HG03342 (cell line): ENCODE data around the gene UBE2Q1.

Experiments
- ATAC-seq: cut with Tn5 transposase; IDR thresholded peaks from one replicate; pipeline ENCODE4 v1.9.1; 2021; ENCODE audit warnings: mild to moderate bottlenecking, moderate library complexity; ENCODE audit not compliant: unreplicated experiment

UBE2Q1 gene

DNA sequence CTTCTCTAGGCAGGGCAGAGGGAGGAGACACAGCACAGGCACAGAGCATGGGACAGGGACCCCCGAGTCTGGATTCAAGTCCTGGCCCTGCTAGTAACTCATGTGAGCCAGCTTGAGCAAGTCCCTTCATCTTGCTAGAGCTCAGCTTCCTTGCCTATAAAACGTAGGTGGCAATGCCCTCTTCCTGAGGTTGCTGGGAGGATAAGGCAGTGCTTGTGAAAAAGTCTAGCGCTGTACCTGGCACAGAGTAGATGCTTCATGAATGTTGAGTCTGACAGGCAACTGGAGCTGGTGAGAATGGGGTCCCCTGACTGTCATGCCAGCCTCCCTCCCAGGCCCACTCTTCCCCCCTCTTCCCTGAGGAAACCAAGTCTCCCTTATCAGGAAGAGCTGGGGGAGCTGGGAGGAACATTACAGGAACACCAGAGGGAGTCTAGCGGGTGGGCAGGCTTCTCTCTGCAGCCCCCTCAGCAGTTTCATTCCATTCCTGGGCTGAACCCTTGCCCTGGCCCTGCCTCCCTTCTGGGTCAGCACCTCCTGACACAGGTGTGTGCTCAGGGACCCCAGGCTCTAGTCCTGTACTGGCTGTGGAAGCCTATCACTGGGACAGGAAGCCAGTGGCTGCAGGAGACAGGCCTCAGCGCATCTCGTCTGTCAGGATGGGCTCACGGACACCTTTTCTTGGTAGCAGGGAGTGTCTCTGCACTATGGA is 19.0 kb upstream of the UBE2Q1 start:
- ATAC-seq, result no peak

DNA sequence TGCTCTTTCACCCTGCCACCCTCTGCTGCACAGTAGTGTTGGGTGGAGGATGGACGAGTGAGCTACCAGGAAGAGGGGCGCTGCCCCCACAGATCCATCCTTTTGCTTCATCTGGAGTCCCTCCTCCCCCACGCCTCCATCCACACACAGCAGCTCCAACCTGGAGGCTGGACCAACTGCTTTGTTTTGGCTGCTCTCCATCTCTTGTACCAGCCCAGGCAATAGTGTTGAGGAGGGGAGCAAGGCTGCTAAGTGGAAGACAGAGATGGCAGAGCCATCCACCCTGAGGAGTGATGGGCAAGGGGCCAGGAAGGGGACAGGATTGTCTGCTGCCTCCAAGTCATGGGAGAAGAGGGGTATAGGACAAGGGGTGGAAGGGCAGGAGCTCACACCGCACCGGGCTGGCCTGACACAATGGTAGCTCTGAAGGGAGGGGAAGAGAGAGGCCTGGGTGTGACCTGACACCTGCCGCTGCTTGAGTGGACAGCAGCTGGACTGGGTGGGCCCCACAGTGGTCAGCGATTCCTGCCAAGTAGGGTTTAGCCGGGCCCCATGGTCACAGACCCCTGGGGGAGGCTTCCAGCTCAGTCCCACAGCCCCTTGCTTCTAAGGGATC is 17.6 kb upstream of the UBE2Q1 start:
- ATAC-seq, result no peak

DNA sequence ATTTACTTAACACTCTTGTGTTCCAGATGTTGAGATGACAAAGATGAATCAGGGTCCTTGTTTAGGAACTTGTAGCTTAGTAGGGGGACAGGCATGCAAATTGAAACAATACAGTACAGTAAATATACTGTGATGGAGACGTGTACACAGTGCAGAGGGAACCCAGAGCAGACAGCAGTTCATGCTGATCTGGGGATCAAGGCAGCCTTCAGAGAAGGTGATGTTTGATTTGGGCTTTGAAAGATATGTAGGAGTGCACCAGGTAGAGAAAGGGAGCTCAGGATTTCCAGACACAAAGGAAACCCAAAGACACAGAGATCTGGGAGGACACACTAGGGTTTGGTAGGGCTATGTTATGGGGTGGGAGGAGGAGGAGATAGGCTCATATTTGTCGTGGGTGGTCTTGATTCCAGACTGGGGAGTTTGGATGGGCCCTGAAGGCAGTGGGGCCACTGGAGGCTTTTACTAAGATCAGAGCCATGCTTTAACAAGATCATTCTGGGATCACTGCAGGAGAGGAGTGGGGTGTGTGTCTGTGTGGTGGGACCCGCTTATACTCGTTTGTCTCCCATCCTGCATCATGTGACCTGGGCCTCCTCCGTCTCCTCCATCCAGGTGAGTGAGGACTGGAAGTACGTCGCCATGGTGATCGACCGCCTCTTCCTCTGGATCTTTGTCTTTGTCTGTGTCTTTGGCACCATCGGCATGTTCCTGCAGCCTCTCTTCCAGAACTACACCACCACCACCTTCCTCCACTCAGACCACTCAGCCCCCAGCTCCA is 16.9 kb upstream of the UBE2Q1 start:
- ATAC-seq, result no peak

DNA sequence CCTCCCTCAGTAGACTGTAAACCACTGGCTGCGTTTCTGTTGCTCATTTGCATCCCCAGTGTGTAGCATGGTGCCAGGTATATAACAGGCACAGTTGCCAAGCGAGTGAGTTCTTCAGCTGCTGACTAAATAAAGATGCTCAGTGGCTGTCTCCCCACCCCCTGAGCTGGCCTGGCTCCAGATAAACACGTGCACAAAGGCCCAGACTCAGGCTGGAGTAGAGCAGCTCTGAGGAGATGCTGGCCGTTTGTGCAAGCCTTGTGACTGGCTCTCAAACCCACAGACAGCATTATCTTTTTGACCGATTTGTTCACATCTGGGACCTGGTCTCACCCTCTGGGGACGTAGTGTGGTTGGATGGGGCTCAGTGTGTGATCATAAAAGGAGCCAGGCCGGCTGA is 16.3 kb upstream of the UBE2Q1 start:
- no peak for ATAC-seq

DNA sequence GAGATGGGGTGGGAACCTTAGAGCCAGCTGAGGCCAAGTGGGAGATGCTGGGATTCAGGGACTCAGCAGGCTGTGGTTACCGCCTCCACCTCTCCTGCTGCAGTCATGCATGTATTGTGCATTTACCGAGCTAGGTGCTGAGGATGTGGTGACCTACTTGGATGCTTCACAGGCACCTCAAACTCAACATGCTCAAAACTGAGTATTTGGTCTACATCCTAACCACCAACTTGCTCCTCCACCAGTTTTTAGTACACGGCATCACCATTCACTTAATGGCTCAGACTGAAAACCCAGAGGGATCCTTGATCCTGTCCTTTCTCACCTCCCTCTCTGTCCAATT is 14.7 kb upstream of the UBE2Q1 start:
- no peak for ATAC-seq

DNA sequence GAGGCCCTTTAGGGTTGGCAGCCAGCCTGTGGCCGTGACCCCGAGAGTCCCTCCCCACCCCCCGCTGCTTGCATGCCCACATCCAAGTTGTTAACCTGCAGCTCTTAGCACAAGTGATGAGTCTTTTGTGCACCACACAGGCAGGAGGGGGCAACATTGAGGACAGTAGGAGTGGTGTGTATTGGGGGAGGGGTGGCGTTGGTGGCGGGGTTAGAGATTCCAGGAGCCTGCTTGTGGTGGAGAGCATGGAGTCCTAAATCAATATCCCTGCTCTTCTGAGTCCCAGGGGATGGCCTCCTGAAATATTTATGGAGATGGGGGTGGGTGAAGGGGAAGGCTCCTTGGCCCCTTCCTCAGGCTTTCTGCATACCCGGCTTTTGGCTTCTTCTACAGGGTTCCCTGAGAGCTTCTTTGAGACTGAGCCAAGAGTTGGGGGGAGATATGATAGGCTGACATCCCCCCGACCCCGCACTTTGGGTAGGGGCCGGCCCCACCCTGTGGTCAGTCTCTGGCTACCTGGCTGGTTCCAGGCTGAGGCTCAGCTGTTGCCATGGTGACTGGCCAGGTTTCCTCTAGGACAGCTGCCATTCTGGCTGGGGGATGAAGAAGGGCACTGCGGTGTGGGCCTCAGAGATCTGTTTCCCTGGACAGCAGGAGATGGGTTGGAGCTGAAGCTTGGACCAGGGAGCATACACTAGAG is 14.2 kb upstream of the UBE2Q1 start:
- ATAC-seq, result no peak

DNA sequence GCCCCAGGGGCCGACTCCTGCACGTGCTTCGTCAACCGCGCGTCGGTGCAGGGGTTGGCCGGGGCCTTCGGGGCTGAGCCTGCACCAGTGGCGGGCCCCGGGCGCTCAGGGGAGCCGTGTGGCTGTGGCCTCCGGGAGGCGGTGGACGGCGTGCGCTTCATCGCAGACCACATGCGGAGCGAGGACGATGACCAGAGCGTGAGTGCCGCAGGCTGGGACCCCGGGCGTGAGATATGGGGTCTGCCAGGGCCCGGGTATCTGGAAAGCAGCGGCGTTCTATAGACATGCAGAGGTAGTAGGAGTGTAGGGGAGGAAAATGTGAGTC is 13.5 kb upstream of the UBE2Q1 start:
- no peak for ATAC-seq

DNA sequence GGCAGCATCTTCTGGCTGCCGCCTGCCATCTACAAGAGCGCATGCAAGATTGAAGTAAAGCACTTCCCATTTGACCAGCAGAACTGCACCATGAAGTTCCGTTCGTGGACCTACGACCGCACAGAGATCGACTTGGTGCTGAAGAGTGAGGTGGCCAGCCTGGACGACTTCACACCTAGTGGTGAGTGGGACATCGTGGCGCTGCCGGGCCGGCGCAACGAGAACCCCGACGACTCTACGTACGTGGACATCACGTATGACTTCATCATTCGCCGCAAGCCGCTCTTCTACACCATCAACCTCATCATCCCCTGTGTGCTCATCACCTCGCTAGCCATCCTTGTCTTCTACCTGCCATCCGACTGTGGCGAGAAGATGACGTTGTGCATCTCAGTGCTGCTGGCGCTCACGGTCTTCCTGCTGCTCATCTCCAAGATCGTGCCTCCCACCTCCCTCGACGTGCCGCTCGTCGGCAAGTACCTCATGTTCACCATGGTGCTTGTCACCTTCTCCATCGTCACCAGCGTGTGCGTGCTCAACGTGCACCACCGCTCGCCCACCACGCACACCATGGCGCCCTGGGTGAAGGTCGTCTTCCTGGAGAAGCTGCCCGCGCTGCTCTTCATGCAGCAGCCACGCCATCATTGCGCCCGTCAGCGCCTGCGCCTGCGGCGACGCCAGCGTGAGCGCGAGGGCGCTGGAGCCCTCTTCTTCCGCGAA is 12.9 kb upstream of the UBE2Q1 start:
- ATAC-seq, result no peak

DNA sequence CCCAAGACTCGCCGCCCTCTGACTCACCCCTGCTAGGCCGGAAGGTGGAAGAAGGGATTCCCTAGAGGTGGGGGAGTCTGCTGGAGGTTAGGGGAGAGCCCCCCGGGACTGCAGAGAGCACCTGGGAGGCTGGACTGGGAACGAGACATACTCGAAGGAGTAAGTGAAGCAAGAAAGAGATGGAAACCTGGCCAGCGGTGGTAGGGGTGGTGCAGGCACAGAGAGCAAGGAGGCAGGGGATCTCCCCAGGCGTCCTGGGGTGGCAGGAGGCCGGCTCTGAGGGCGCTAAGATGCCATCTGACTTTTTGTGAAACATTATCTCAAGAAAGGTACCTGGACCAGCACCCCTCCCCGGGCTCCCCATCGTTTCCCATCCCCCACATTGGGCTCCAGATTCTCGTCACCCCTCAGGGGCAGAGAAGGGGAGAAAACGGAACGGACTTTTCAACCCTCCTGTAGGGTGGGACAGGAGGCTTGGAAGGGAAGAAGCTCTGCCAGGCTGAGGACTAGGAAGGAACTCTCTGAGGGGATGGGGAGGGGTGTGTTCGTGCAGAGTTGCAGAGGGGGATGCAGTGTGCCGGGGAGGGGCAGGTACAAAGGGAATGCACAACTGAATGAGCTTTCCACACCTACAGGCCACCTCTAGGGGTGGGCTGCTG is 9.8 kb upstream of the UBE2Q1 start:
- no peak for ATAC-seq

DNA sequence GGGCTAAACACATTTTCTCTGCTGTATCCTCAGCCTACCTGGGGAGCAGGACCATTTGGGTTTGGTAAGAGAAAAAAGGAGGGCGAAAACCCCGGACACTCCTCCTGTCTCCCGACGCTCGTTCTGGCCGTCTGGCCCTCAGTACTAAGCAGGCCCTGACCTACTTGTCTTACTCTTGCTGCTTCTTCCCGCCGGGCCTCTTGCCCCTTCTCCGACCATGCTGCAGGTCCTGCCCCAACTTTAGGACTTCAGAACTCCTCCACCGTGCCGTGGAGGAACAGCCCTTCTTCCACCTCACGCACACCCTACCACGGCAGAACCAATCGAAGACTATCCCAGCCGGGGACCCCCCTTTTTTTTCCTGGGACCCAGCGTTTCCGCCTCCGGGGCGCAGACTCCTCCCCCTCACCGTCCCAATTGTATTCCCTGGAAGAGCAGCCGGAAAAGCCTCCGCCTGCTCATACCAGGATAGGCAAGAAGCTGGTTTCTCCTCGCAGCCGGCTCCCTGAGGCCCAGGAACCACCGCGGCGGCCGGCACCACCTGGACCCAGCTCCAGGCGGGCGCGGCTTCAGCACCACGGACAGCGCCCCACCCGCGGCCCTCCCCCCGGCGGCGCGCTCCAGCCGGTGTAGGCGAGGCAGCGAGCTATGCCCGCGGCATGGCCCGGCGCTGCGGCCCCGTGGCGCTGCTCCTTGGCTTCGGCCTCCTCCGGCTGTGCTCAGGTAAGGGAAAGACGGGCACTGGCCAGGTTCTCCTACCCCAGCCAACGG is 9.1 kb upstream of the UBE2Q1 start, which contains the start of gene CHRNB2:
Gene CHRNB2, plus strand, starts transcription at position 393 of the 771 bp plus-strand sequence. Its CDS starts 267 bp downstream, at position 660.
- ATAC-seq, result peak; percentile 49

DNA sequence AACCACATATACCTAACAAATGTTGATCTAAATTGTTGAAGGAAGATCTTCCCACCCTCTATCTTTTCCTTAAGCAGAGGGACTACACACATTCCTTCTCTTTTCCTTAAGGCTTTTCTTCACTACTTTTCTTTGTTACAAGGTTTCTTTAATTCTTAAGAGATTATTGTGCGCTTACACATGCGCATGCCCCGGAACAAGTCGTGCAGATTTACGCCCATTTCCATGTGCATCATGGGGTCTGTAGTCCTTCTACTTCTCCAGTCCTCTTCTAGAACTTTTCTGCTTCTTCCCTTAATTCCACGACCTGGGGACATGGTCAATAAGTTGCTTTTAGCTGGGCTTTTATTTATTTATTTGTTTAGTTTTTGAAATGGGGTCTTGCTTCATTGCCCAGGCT is 7.4 kb upstream of the UBE2Q1 start:
- no peak for ATAC-seq

DNA sequence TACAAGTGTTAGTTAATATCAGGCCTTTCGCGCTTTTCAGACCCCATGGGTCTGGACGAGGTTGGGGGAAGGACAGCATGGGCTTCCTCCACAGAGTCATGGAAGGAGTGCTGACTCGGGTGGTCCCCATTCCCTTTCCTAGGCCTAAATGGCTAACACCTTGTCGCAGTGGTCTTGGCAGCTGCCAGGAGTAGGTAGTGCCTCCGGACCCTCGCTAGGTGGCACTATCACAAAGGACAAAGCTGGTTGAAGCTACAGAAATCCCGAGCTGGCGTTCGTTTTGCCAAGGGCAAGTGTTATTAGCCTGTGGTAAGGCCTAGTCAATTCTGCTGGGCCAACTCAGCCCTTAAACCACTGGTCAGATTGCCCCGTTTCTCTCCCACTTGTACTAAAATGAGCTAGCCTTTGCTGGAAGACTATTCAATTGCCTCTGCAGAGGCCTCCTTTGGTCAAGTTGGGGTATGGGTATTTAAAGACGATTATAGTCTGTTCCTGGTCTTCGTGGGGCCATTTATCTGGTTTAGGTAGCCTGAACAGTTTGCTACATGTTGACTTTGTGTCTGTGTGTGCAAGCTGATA is 1.1 kb upstream of the UBE2Q1 start:
- peak; percentile 33 for ATAC-seq

DNA sequence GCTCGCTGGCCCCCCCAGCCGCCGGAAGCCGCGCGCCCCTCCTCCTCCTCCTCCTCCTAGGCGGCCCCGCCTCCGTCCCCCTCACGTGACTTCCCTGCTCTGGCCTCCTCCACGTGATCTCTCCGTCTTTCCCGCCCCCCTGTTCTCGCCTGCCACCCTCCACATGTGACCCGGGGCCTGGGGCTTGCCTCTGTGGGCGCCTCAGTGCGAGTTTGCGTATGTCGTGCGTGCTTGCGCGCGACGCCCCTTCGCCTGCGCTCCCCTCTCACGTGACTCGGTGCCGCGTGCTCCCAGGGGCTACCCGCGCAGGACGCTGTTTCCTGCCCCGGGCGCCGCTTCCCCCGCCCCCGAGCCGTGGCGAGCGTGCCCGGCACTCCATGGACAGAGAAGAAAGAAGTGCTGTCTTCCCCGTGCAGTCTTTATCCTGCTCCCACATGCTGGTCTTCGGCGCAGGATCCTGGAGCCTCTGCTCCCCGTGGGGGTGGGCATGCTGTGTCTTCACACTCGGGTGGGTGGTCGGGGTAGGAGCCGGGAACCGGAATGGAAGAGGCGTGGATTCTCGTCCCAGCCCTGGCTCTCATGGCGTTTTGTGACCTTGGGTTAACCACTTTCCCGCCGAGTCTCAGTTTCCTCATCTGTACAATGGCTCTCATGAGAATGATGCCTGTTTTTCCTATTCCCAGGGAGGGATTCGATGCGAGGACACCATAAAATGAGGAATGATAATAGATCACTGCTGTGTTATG is 431 bp upstream of the UBE2Q1 start:
- ATAC-seq, result peak; percentile 86

DNA sequence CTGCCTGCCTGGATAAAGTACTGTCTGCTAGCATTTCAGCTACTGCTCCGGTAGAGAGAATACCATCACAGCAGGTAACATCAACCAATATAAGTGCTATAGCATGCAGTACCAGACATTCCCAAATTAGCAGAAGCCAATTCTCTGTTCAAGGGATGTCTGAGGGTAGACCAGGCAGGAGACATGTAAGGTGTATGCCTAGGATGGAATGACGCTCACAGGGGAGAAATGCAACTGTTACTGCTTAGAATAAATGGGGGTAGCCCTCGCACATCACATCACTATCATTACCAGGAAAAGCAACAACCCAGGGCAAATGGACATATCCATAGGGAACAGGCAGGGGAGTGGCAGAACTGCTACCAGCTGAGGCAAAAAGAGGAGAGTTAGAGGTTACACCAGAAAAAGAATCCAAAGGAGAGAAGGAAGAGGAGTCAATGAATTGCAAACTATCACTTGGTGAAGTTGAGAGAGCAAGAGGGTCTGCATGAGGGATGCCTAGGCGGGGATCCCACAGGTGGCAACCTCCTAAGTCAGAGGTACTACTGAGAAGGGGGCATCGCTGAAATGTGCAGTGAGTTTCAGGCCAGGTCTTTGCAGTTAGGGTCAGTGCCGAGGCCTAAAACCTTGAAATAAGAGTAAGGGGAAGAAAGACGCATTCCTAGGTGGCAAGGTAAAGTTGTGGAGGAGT is 1.1 kb downstream of the UBE2Q1 start:
- no peak for ATAC-seq

DNA sequence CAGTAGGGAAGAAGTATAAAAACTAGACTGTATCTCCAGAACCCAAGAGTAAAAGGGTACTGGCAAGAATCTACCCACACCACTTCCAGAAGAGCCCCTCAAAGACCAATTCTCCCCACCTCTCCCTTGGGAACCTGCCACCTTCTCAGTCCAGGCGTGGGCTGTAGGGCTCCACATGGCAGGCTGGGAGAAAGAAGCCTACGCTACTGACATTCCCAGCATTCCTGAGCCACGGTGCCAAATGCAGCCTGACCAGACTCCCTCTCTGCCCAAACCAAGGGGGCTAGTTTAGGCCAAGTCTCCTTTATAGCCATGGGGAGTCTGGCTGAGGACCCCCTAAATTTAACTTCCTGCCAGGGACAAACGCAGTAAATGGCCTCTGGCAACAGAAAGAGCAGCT is 2.0 kb downstream of the UBE2Q1 start:
- no peak for ATAC-seq

DNA sequence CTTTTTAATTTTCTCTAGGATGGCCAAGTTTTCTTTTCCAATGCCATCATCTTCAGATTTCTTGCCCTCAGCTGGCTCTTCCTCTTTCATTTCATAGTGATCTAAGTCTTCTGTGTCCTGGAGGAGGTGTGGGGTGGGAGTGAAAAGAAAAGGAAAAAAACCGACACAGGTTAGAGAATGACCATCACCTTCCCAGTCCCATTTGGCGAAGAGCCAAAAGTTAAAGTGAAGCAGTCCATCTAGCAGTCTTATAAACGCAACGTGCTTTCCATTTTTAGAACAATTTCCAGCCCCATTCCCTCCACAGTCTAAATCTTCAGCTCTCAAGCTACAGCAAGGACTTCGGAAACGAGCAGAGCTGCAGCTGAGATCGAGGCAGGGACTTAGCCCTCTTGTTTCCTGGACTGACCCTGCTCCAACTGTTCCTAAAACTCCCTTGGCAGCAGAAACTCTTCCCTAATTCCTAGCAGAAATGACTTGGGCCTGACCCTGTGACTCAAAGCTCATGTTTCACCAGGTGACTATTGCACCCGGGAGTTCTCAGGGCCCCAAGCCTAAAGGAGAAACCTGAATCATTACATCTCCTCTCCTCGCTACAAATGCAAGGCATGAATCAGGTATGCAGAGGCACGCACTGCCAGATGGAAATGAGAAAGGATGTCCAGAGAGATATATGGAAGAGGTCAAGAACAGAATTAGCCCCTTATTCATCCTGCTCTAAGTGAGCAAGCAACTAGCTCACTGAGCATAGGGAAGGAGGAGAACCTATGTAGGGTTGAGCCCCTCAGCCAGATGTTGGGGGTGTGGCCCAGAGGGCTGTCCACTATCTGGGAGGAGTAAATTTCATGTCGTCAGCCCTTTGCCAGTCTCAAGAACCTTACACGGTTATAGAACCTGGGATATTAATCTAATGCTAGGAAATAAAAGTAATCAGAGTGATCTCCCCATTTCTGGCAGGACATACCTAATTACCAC is 5.1 kb downstream of the UBE2Q1 start:
- no peak for ATAC-seq

DNA sequence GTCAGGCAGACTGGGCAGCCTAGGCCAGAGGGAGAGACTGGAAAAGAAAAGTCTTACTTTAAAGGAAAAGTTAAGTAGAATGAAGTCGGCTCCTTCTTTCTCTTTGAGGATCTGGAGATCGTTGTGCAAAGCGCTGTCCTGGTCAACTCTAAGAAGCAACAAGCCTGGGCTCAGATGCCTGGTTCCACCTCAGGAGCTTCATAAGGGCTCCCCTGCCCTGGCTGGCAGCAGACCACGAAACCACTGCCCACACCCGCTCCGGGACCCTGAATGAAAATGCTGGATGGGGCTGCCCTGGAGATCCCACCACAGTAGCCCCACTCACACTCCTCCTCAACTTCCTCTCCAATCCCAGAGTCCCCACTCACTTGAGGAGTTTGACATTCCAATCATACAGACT is 6.4 kb downstream of the UBE2Q1 start:
- ATAC-seq, result no peak
